ENCODE data around the gene COMMD1.
"Not testable (repeated sequence)": the region's sequence is repeated elsewhere in the genome, so short reads cannot be mapped to it uniquely, and the experiment has no call there.

COMMD1 gene

DNA sequence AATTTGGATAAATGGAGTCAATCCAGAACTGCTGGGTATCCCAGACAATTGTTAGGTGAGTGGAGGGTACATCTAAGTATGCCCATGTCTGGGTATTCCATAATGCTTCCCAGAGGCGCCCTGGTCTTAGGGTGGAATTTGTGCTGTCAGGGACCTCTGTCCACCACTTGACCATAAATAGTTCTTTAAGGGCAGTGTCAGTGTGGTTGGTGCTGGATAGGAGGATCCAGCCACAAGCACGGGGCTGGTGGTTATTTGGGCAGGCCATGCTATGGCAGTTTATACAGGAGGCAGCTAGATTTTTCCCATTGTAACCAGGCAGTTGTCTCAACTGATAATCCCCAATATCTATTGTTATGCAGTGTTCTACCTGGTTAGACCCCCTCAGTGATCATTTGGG lies 186.0 kb downstream of the COMMD1 start:
- DNase-seq: no peak

DNA sequence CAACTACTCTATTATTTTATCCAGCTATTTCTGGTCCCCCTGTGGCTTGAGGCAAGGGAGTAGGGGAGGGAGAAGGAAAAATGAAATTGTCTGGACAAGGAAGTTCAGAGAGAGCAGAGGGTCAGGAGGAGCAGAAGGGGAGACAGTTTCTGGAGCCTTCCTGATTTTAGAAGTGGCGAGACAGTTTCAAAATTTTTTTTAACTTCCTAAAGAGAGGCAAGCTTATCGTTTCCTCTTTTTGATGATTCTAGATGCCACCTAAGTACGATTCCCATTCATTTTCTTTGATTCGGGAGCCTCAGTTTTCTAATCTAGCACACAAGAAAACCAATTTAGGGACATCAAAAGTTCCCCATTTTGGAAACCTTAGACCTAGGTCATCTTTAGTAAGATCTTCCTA lies 193.6 kb downstream of the COMMD1 start:
- no peak for DNase-seq

GRCh38 chr2:62099523-62100175 lies 194.2 kb downstream of the COMMD1 start:
- no peak for DNase-seq

GRCh38 chr2:62101886-62102285 lies 196.4 kb downstream of the COMMD1 start:
- no peak for DNase-seq

DNA sequence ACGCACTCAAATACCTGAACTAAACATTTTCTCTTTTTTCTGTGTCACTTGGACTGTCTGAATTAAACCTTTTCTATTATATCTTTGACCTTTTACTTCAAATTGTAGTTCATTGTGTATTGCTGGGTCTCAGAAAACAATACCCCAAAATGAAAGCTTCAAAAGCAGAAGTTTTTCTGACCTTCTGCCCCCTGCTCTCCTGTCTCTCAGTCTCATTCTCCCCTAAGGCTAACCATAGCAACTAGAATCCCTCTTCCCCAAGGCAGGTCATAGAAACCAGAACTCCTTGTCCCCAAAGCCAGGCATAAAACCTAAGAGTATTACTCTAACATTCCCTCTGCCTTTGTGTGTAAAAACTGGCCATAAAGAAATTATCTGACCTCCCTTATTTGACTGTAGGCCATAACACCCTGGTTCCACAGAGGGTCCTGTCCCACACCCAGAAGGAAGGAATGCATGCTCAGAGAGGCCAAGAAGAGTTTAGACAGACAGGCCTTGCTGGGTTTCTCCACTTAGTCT lies 197.0 kb downstream of the COMMD1 start:
- DNase-seq: no peak

DNA sequence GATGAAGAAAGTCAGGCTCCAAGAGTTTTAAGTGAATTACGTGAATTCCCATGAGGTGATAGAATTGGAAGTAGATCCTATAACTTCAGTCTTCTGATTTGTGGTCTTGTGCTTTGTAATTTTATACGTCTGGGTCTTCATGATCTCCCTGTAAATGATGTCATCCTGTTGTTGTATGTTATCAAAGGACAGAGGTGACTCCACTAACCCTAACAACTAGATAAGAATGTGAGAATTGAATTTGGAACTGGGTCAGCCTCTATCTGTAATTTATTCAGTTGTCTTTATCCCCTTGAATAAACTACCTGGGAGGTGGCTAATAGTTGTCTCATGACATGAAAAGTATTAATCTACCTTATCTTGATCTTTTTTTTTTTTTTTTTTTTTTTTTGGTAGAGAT lies 204.1 kb downstream of the COMMD1 start:
- no peak for DNase-seq

GRCh38 chr2:62110415-62111025 lies 205.0 kb downstream of the COMMD1 start:
- DNase-seq: no peak

- no peak for DNase-seq
These were observed 206.7 kb downstream of the COMMD1 start for GRCh38 chr2:62112179-62112578.

DNA sequence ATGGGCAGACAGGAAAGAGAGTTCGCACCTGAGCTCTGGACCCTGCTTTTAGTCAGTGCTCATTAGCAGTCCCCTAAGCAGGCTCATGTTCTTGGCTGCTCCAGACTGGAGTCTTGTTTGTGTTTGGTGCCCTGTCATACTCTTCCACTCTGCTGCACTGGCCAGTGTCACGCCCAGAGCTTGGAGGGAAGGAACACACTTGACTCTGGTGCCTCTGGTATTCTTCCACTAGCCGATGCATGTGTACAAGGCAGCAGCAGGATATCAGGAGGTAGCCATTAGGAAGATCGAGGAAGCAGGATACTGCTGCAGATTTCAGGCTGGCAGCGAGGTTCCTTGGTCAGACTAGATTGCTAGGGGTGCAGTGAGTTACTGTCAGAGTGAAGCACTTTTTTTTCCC lies 209.1 kb downstream of the COMMD1 start:
- DNase-seq: no peak

DNA sequence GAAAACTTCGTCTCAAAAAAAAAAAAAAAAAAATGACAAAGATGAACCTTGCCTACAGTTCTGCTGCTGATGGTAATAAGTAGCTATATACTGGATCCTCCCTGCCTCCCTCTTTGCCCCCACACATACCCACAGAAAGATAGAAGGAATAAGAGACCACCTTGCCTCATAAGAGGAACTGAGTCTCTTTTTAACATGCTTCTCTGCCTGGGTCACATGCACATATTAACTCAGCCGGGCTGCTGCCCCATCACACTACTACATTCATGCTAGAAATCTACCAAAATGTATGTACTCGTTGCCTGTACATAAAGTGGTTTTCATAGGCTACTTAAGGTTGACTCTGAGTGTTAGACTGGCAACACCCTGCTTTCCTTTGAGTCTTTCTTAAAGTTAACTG lies 211.5 kb downstream of the COMMD1 start:
- no peak for DNase-seq

- DNase-seq: no peak
These were observed 212.7 kb downstream of the COMMD1 start for GRCh38 chr2:62118160-62118559.

- DNase-seq: no peak
These were observed 214.0 kb downstream of the COMMD1 start for GRCh38 chr2:62119311-62119974.

DNA sequence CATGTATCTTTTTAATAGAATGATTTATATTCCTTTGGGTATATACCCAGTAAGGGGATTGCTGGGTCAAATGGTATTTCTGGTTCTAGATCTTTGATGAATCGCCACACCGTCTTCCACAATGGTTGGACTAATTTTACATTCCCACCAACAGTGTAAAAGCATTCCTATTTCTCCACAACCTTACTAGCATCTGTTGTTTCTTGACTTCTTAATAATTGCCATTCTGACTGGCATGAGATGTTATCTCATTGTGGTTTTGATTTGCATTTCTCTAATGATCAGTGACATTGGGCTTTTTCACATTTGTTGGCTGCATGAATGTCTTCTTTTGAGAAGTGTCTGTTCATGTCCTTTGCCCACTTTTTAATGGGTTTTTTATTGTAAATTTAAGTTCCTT lies 220.8 kb downstream of the COMMD1 start:
- DNase-seq: not testable (repeated sequence)

DNA sequence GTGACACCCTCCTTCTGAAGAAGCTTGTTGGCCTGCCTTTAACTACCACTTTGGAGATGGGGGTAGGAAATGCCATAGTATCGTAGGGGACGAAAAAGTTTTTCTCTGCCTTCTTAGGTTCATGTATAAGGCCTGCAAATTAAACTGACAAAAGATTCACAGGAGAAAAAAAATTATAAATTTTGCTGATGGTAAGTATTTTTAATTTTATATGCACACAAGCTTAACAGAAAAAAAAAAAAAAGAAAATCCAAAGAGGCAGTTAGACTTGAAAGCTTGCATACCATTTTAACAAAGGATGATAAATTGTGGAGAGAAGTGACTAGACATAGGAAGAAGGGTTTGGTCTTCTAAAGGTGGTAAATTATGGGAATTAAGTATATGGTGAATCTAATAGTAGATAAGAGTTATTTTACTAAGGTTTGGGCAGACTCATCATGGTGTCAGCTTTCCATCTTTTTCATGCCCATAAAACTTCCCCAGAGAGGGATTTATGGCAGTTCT lies 227.9 kb downstream of the COMMD1 start:
- no peak for DNase-seq

- DNase-seq: no peak
These were observed 231.7 kb downstream of the COMMD1 start for GRCh38 chr2:62136956-62137830.

- DNase-seq: no peak
These were observed 235.1 kb downstream of the COMMD1 start for GRCh38 chr2:62140426-62141141.

GRCh38 chr2:62141142-62141740 lies 235.8 kb downstream of the COMMD1 start:
- DNase-seq: no peak

- DNase-seq: no peak
These were observed 236.6 kb downstream of the COMMD1 start for GRCh38 chr2:62142054-62142453.

DNA sequence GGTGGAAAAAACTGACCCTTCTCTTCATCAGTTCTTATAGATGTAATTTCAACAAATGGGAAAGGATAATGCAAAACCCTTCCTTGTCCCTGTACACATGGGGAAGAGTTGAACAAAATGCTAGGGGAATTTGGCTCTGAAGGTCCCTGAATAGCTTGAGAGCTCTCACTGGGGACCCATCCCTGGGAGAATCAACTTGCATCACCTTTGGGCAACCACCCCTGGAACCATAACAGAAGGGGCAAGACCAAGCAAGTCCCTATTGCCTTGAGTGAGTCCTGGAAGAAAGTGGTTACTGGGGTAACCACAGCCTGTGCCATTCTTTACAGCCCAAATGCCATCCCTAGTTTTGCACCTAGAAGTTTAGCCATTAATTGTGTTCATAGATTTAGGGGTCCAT lies 238.2 kb downstream of the COMMD1 start:
- no peak for DNase-seq

DNA sequence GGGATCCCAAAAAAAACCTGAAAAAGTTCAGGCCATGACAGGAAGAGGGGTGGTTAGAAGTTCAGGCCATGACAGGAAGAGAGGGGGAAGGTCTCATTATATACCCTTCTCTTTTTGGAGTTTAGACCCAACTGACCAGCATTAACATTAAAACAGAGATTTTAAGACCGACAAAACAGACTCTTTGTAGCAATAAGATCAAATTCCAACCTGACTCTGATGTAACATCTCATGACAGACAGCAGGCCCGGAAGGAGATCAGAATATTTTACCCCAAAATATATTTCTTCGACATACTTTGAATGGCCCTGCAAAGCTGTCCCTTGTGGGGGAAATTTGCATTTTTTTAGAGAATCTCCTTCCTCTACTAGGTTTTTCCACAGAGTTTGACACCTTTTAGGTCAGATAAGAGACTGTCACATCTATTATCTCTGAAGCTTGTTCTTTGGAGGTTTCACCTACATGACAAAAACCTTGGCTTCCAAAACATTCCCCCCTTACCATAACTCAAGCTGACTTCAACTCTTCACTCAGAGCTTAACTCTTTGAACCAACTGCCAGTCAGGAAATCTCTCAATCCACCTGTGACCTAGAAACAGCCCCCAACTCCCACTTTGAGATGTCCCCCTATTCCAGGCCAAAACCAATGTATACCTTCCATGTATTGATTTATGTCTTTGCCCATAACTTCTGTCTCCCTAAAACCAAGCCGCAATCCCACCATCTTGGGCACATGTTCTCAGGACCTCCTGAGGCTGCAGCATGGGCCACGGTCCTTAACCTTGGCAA lies 239.4 kb downstream of the COMMD1 start:
- no peak for DNase-seq

DNA sequence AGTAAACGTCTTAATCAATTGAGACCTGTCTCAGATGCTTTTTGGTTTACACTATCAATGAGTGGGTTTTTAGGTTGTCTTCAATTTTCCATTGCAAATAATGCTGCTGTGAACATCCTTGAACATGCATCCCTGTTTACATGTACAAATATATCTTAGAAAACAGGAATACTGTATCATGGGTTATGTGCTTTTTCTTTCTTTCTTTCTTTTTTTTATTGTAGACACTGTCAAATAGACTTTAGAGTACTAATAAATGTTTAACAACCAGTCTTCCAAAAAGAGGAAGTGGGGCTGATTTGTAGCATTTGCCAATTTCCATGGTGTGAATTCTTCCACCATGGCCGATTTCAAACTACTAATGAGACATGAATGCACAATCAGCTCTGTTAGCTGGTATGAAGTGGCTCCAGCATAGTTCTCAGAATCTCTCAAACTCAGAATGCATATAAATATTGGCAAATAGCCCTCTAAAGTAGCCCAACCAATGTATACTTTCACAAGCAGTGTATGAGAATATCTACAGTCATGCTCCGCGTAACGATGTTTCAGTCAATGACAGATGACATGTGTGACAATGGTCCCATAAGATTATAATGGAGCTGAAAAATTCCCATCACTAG lies 240.1 kb downstream of the COMMD1 start:
- DNase-seq: no peak
